ENCODE data around the gene SPG7.

Gene SPG7

GRCh38 chr16:89517128-89517527 lies 8.9 kb downstream of the SPG7 start:
- no peak for DNase-seq (ENCODE audit: low spot score)

- no peak for DNase-seq (ENCODE audit: low spot score)
Observed at GRCh38 chr16:89519881-89520280, 11.7 kb downstream of the SPG7 start.

DNA sequence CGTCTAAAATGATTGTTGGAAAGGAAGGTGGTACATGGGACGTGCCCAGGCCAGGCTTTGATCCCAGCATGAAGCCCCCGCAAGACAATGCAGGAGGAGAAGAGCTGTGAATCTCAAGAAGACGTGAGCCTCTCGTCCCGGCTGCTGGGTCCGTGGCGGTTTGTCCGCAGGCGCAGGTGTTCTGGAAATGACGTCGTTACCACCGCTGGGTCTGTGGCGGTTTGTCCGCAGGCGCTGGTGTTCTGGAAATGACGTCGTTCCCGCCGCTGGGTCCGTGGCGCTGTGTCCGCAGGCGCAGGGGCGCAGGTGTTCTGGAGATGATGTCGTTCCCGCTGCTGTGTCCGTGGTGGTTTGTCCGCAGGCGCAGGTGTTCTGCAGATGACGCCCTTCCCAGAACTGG lies 14.1 kb downstream of the SPG7 start:
- DNase-seq (ENCODE audit: low spot score) = no peak

DNA sequence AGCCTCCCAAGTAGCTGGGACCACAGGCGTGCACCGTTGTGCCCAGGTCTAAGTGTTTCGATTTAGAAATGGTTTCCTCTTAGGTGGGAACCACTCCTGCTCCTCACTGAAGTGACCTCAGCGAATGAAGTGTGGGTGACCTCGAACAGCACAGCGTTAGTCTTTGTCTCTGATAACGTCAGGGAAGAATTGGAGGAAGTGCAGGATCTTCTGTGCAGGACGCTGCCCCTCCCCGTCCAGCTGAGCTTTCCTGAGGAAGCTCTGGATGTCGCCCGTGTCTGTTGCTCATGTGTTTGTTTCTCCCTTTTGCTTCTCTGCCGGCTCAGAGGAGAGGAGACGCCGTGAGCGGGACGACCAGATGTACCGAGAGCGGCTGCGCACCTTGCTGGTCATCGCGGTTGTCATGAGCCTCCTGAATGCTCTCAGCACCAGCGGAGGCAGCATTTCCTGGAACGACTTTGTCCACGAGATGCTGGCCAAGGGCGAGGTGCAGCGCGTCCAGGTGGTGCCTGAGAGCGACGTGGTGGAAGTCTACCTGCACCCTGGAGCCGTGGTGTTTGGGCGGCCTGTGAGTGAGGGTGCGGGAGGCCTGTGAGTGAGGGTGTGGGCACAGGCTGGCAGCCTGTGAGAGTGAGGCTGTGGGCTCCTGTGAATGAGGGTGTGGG lies 15.6 kb downstream of the SPG7 start:
- peak; percentile 92 for DNase-seq (ENCODE audit: low spot score)

- DNase-seq (ENCODE audit: low spot score) = peak; percentile 47
Observed at GRCh38 chr16:89525146-89525913, 17.1 kb downstream of the SPG7 start.

- no peak for DNase-seq (ENCODE audit: low spot score)
Observed at GRCh38 chr16:89529097-89529496, 20.9 kb downstream of the SPG7 start.

DNA sequence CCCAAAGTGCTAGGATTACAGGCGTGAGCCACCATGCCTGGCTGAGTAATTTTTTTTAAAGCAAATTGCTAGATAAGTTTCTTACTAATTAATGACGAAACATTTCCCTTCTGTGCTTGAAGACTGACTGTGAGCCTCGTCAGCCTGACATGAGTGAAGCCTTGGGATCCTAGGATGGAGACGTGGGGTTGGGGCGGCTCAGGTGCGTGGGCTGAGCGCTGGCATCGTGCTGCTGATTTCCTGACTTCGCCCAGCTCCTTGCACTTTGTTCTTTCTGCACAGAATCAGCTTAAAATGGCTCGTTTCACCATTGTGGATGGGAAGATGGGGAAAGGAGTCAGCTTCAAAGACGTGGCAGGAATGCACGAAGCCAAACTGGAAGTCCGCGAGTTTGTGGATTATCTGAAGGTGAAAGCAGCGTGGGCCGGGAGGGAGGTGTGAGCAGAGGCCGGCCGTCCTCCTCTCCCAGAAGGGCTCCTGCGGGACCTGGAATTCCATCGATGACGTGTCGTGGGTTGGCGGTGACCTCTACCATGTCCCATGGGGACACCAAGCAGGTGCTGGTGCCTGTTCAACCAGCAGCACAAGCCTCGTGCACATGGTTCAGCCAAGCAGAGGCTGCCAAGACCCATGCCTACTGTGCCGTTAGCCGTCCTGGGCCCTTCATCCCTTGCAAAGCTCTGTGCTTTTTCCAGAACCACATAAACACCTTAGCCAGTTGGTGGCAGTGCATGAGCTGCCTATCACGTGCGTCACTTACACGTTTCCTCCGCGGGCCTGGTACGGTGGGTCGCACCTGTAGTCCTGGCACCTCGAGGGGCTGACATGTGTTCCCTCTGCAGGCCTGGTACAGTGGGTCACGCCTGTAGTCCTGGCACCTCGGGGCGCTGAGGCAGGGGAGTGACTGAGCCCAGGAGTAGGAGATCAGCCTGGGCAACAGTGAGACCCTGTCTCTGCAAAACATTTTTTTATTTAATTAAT lies 22.5 kb downstream of the SPG7 start:
- no peak for DNase-seq (ENCODE audit: low spot score)

GRCh38 chr16:89531821-89532526 lies 23.8 kb downstream of the SPG7 start:
- peak; percentile 30 for DNase-seq (ENCODE audit: low spot score)

DNA sequence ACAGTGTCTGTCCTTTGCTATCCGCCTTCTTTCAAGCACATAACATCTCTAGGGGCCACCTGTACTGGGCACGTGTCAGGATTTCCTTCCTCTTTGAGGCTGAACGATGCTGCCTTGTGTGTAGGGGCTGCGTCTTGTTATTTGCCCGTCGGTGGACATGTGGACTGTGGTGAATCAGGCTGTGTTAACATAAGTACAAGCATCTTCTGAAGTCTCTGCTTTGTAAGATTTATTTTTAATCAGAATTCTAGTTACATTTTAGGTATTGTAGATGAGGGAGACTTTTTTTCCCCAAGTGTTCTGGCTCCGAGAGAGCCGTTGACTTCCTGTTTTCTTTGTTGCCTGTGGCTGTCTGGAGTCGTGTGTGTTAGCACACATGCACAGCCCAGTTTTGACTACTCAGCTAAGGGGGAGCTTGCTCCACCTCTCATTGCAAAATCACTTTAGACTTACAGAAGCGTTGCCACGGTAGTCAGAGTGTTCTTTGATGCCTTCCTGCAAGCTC lies 26.1 kb downstream of the SPG7 start:
- peak; percentile 55 for DNase-seq (ENCODE audit: low spot score)

DNA sequence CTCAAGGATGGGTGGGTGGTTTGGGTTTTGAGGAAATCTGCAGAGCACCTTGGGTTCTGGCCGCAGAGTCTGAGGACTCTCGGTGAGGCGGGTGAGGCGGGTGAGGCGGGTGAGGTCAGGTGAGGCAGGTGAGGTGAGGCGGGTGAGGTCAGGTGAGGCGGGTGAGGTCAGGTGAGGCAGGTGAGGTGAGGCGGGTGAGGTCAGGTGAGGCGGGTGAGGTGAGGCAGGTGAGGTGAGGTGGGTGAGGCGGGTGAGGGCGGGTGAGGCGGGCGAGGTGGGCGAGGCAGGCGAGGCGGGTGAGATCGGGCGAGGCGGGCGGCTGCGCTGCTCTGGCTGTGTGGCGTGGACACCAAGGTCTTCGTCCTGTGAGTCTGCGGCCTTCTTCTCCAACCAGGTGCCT lies 28.2 kb downstream of the SPG7 start:
- DNase-seq (ENCODE audit: low spot score) = no peak

DNA sequence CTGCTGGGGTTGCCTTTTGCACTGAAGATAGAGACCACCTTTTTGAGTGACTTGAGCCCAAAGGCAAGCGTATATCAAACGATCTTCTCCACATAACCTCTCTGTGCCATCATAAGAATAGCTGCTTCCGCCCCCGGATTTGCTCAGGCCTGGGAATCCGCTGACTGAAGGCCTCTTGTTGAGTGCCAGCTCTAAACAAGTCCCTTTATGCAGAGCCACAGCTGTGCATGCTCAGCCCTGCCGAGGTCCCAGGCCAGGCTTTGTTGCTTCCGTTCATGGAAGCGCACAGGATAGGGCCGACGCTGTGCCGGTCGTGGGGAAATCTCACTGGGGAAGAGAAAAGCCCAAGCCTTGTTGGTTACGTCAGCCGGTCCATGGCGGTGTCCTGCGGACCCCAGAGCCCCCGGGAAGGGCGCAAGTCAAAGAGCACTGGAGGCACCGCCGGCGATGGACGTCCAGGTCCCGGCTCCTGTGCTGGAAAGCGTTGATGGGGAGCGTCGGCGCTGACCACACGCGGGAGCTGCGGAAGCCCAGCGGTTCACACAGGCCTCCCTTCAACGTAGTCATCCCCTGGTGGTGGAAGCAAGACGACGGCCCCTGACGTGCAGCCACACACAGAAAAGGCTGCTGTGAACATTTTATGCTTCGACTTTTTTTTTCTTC lies 28.8 kb downstream of the SPG7 start:
- DNase-seq (ENCODE audit: low spot score) = no peak

GRCh38 chr16:89537549-89537925 lies 29.3 kb downstream of the SPG7 start:
- no peak for DNase-seq (ENCODE audit: low spot score)

DNA sequence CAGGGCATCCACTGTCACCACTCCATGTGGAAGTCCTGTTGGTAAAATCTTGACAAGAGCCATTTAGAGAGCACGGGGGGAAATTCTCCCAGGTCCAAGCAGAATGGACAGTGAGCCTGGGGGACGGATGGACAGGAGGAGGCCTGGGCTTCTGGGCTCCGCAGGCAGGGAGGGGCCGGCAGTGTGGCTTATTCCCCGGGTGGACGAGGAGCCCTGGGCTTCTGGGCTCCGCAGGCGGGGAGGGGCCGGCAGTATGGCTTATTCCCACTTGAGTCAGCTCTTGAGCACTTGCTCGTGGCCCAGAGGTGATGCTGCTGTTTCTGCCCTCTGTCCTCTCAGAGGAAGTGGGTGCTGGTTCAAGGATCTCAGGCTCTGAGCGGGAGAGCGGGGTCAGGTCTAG lies 30.1 kb downstream of the SPG7 start:
- DNase-seq (ENCODE audit: low spot score) = no peak

GRCh38 chr16:89540557-89540956 lies 32.4 kb downstream of the SPG7 start:
- no peak for DNase-seq (ENCODE audit: low spot score)

GRCh38 chr16:89541792-89542191 lies 33.6 kb downstream of the SPG7 start:
- DNase-seq (ENCODE audit: low spot score) = no peak

- DNase-seq (ENCODE audit: low spot score) = no peak
Observed at GRCh38 chr16:89544113-89544512, 35.9 kb downstream of the SPG7 start.

- DNase-seq (ENCODE audit: low spot score) = no peak
Observed at GRCh38 chr16:89544713-89545043, 36.5 kb downstream of the SPG7 start.

- DNase-seq (ENCODE audit: low spot score) = no peak
Observed at GRCh38 chr16:89545044-89545830, 37.0 kb downstream of the SPG7 start.

GRCh38 chr16:89545831-89546574 lies 37.8 kb downstream of the SPG7 start:
- no peak for DNase-seq (ENCODE audit: low spot score)

GRCh38 chr16:89546781-89547180 lies 38.6 kb downstream of the SPG7 start:
- no peak for DNase-seq (ENCODE audit: low spot score)
